NCI-H69 (cell line): Measurements from ENCODE around the gene ZNF287.
A peak's percentile ranks its signal among the peaks of the same experiment; 100 is the strongest.
"Not testable (repeated sequence)": the region's sequence is repeated elsewhere in the genome, so short reads cannot be mapped to it uniquely, and the experiment has no call there.

Experiments used
- DNase-seq: peaks from one replicate; lab custom pipeline; 2025; lab: John Stamatoyannopoulos, UW

ZNF287 gene

GRCh38 chr17:16568541-16569357 lies at the start of gene ZNF287:
ZNF287 (minus strand) TSS chr17:16569204; CDS start chr17:16567731, 1,473 bp downstream.
- DNase-seq: peak; percentile 88

GRCh38 chr17:16617481-16618060 lies 48.6 kb upstream of the ZNF287 start:
- DNase-seq: no peak

GRCh38 chr17:16599537-16599936 lies 30.5 kb upstream of the ZNF287 start:
- DNase-seq: no peak

GRCh38 chr17:16593356-16594102 lies 24.5 kb upstream of the ZNF287 start:
- no peak for DNase-seq

- peak; percentile 83 for DNase-seq
Observed at GRCh38 chr17:16589097-16589969, 20.3 kb upstream of the ZNF287 start.

GRCh38 chr17:16585796-16586195 lies 16.8 kb upstream of the ZNF287 start:
- DNase-seq: no peak

GRCh38 chr17:16584273-16584995 lies 15.4 kb upstream of the ZNF287 start:
- peak; percentile 87 for DNase-seq

- no peak for DNase-seq
Observed at GRCh38 chr17:16583781-16584180, 14.8 kb upstream of the ZNF287 start.

GRCh38 chr17:16573466-16573865 lies 4.5 kb upstream of the ZNF287 start:
- no peak for DNase-seq

- no peak for DNase-seq
Observed at GRCh38 chr17:16569358-16569712, 331 bp upstream of the ZNF287 start.

- no peak for DNase-seq
Observed at GRCh38 chr17:16552637-16553045, 16.4 kb downstream of the ZNF287 start.

- DNase-seq: no peak
Observed at GRCh38 chr17:16551878-16552636, 16.9 kb downstream of the ZNF287 start.

- no peak for DNase-seq
Observed at GRCh38 chr17:16537130-16537458, 31.9 kb downstream of the ZNF287 start.

- no peak for DNase-seq
Observed at GRCh38 chr17:16534236-16534635, 34.8 kb downstream of the ZNF287 start.

- DNase-seq: no peak
Observed at GRCh38 chr17:16529906-16530305, 39.1 kb downstream of the ZNF287 start.

- DNase-seq: no peak
Observed at GRCh38 chr17:16527298-16527697, 41.7 kb downstream of the ZNF287 start.

- not testable (repeated sequence) for DNase-seq
Observed at GRCh38 chr17:16525556-16525955, 43.4 kb downstream of the ZNF287 start.

GRCh38 chr17:16521070-16521727 lies 47.8 kb downstream of the ZNF287 start:
- DNase-seq: peak; percentile 74

- DNase-seq: no peak
Observed at GRCh38 chr17:16519021-16519420, 50.0 kb downstream of the ZNF287 start.

- DNase-seq: no peak
Observed at GRCh38 chr17:16517477-16517876, 51.5 kb downstream of the ZNF287 start.
